Psoas muscle (tissue), 8 donors: ENCODE results near the gene DDX27. TPM values are rescaled to one million over a fixed set of nuclear protein-coding genes. Genes with fewer than 3 reads are reported as not detected.

Experiments used
- ATAC-seq, 4 donors: fragments of 200-7000 bp; cut with Tn5 transposase; one replicate each; pipeline ENCODE4 v1.9.1; 2020; ENCODE audit warnings: moderate library complexity in 3 of 4, mild to moderate bottlenecking in 2 of 4
- DNase-seq, 2 donors: peaks; one replicate each; pipeline ENCODE4 v3.0.0-alpha.2; 2020
- H3K27ac ChIP-seq: fragments of 200-600 bp; one replicate; pipeline ENCODE4 v1.8.0; 2022
- H3K27me3 ChIP-seq, 3 donors: fragments of 200-600 bp in 1 of 3; one replicate each; pipeline versions ENCODE4 v1.6.1 to v1.8.0; 2013 to 2022; ENCODE audit warnings: low read length in 2 of 3, mild to moderate bottlenecking in 2 of 3, moderate library complexity in 1 of 3; ENCODE audit not compliant: insufficient read depth in 3 of 3
- H3K36me3 ChIP-seq, 2 donors: fragments of 200-600 bp in 1 of 2; one replicate each; pipeline versions ENCODE4 v1.6.1 to v1.8.0; 2013 to 2022; ENCODE audit warnings: low read depth in 1 of 2, mild to moderate bottlenecking in 1 of 2, moderate library complexity in 1 of 2; ENCODE audit not compliant: insufficient read depth in 1 of 2
- H3K4me1 ChIP-seq: fragments of 200-600 bp; one replicate; pipeline ENCODE4 v1.8.0; 2022
- H3K4me3 ChIP-seq: fragments of 200-600 bp; one replicate; pipeline ENCODE4 v1.8.0; 2022; ENCODE audit warnings: mild to moderate bottlenecking
- H3K9me3 ChIP-seq: fragments of 200-600 bp; one replicate; pipeline ENCODE4 v1.8.0; 2022
- CTCF ChIP-seq: fragments of 200-600 bp; IDR thresholded peaks from one replicate; pipeline ENCODE4 v1.8.0; 2022; ENCODE audit warnings: antibody characterized with exemption
- WGBS, 3 donors: extraction: QIAGEN DNeasy Blood & Tissue Kit; methylation state at CpG; one replicate each; pipeline versions ENCODE4 v1.1.6 to v1.1.7; 2013; 5-methylcytosine and 5-hydroxymethylcytosine counted together
- intact Hi-C, 2 donors: fragments of 100-400 bp; cut with DNase I; formaldehyde crosslinking; loops; one replicate each; pipeline versions ENCODE4 v1.11.0 to v1.14.2; 2022
- polyA plus RNA-seq, 3 donors: library from polyadenylated mRNA; stranded (reverse); fragments of 200-250 nt; gene quantifications; one replicate each; pipeline ENCODE4 v1.2.3, GENCODE V29; 2013
- total RNA-seq, 4 donors: library from RNA; stranded (reverse); fragmentation: NEBNext Ultra II Directional in 2 of 4; extraction: Animal tissue kit (Norgen Biotek cat#: 25700) in 2 of 4; gene quantifications; one replicate each; pipeline versions ENCODE4 v1.2.1 to v1.2.4, GENCODE V29; 2021 to 2023
- donor health status: healthy with polysubstance abuse.
- donor health status: DM: no; HTN: no; CAD: no; lungs with moderate emphysema.
- donor health status: Bipolar disorder and iron deficiency.
- donor health status: healthy.
- donor health status: DM: yes; HTN: yes; CAD: no.
- donor health status: DM: no; HTN: no; CAD: no.
- donor health status: DM: no; HTN: no; CAD: no.
- donor health status: DM: yes; HTN: yes; CAD: no.

DDX27 gene
- total and polyA plus RNA-seq, 7 donors: 19.4 to 62.9 (median 30.5) TPM

DNA sequence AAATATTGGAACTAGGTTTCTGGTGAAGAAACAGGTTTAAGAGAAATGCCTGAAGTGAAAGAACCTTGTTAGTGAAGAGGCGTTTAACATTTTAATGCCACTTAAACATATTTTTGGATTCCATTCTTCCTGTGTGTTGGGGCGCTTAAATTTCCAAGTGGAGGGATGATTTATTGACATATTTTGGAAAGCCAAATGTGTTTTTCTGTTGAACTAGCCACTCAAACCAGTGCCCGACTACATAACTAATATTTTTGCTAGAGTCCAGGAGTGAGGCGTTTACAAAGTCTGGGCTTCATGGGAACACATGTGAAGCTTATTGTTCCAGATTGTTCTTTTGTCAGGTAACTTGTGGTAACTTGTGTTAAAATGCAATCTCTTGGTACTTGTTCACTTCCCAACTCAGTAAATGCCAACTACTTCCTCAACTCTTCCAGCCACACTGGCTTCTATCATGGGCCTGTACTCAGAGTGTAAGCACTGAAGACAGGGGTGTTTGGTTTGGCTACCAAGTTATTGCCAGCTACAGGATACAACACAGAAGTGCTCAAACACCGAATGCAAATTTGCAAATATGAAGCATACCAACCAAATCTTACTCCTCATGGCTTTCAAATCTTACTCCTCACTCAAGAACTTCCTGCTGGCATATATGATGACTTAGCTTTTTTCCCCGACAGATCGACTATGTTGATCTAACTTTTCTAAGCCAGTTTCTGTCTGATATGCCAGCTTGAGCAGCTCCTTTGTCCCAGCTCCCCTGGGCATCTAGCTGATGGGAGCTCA, 60.7 kb downstream of the DDX27 start:
- WGBS, 3 donors: 60 to 65% (median 62%) methylated on average over 7 of the region's 7 CpGs
- Histone ChIP-seq H3K36me3 (peaks cover 36 to 67% of the 10 kb centered on the region in 2 donors), H3K27me3 (no peaks in the 10 kb centered on the region), H3K4me3 (peak overlapping the region; percentile 84), H3K27ac (peak overlapping the region; percentile 92), H3K4me1 (peaks cover 59% of the 10 kb centered on the region), H3K9me3 (no peaks in the 10 kb centered on the region)
- no peak for DNase-seq
- intact Hi-C loops: no loop called here
- ATAC-seq: no peak
- no peak for TF ChIP-seq CTCF

- H3K4me3 ChIP-seq: peak overlapping the region; percentile 84
- ATAC-seq: no peak
- no peak for TF ChIP-seq CTCF
- 59 to 69% (median 69%) methylated on average over 6 of the region's 6 CpGs for WGBS, 3 donors
- peak overlapping the region; percentile 18 for H3K27ac ChIP-seq
- intact Hi-C loops: no loop called here
- peaks cover 40 to 67% of the 10 kb centered on the region in 2 donors for H3K36me3 ChIP-seq
- peaks cover 56% of the 10 kb centered on the region for H3K4me1 ChIP-seq
- no peaks in the 10 kb centered on the region for H3K9me3 ChIP-seq
- DNase-seq: no peak
- no peaks in the 10 kb centered on the region for H3K27me3 ChIP-seq
Measured at GRCh38 chr20:49280463-49281058, 61.3 kb downstream of the DDX27 start.

DNA sequence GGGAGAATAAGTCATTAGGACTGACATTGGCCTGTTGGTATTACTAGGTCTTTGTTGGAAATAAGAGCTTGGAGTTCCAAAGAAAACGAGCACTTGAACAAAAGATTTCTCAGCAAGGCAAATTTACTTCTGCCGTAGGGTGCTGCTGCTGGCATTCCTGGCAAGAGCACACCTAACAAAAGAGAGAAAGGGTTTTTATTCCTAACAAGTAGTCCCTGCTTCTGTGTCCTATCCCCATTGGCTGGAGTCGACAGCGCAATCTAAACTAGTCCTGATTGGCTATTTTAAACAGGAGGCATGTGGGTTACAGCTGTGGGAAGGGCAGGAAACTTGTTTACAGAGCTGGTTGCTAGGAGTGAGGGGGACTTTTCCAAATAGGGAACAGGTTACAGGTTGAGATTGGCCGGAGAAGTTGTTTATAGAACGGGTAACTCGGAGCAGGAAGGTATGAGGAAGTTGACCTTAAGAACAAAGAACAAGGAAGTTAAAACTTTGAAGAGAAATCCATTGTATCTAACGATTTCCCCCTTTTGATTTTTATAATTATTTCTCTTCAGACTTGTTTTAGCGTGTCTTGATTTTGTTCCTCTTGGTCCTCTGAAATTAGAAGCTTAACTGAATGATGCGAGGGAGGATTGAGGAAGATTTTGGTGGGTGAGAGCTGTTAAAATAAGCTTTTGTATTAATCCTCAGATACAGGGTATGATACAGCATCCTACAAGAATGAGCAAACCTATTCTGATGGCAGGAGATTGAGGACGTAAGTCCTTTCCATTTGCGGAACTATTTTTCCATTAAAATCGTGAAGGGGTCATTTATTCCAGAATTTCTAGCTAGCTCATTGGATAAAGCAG, 62.1 kb downstream of the DDX27 start:
- DNase-seq (no peak), ATAC-seq (no peak)
- H3K27ac ChIP-seq: no peak overlapping the region
- intact Hi-C loops: no loop called here
- 65 to 71% (median 71%) methylated on average over 13 of the region's 13 CpGs for WGBS, 3 donors
- H3K4me3 ChIP-seq: peak overlapping the region; percentile 84
- peaks cover 2% of the 10 kb centered on the region for H3K9me3 ChIP-seq
- H3K36me3 ChIP-seq: peaks cover 46 to 72% of the 10 kb centered on the region in 2 donors
- peaks cover 48% of the 10 kb centered on the region for H3K4me1 ChIP-seq
- TF ChIP-seq CTCF: no peak
- H3K27me3 ChIP-seq: no peaks in the 10 kb centered on the region

DNA sequence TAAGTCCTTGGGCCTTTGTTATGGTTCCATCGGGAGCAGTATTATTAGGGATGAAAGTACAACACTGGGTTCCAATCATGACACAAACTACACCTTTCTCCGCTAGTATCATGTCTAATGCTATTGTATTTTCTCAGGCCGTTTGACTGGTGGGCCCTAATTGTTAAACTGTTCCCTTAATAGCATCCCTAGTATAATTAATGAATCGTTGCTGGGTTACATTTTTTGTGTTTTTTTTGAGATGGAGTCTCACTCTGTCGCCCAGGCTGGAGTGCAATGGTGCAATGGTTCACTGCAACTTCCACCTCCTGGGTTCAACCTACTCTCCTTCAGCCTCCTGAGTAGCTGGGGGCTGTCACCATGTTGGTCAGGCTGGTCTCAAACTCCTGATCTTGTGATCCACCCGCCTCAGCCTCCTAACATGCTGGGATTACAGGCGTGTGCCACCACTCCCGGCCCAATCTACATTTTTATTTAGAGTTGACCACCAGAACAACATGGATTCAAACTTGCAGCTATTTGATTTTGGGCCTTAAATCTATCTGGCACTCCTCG, 62.8 kb downstream of the DDX27 start:
- Histone ChIP-seq H3K27me3 (no peaks in the 10 kb centered on the region), H3K27ac (no peak overlapping the region), H3K9me3 (peaks cover 9% of the 10 kb centered on the region), H3K4me3 (peak overlapping the region; percentile 84), H3K36me3 (peaks cover 50 to 79% of the 10 kb centered on the region in 2 donors), H3K4me1 (peaks cover 42% of the 10 kb centered on the region)
- ATAC-seq (no peak), DNase-seq (no peak)
- no peak for TF ChIP-seq CTCF
- WGBS, 3 donors: 82 to 88% (median 86%) methylated on average over 9 of the region's 9 CpGs
- intact Hi-C loops: no loop called here
